ENCODE measurements around the gene PRDM16.

Gene PRDM16

DNA sequence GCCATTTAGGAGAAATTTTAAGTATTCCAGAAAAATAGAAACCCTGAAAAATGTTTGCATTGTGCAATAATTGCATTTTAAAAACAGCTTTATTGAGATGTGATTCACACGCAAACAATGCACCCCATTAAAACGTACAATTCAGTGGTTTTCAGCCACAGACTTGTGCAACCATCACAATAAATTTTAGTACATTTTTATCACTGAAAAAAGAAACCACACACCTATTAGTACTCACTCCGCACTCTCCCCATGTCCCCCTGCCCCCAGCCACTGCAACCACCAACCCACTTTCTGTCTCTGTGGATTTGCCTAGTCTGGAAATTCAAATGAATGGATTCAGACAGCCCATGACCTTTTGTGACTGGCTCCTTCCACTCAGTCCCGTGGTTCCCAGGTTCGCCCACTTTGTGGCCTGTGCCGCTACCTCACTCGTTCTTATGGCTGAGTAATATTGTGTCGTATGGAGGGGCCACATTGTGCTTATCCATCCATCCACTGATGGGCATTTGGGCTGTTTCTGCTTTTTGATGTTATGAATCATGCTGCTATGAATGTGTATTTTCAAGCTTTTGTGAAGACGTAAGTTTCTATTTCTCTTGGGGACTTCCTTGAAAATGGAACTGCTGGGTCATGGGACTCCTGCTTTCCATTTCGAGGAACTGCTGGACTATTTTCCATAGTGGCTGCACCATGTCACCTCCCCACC lies 237.7 kb downstream of the PRDM16 start:
- DNase-seq (ENCODE audit: low read depth), result no peak

DNA sequence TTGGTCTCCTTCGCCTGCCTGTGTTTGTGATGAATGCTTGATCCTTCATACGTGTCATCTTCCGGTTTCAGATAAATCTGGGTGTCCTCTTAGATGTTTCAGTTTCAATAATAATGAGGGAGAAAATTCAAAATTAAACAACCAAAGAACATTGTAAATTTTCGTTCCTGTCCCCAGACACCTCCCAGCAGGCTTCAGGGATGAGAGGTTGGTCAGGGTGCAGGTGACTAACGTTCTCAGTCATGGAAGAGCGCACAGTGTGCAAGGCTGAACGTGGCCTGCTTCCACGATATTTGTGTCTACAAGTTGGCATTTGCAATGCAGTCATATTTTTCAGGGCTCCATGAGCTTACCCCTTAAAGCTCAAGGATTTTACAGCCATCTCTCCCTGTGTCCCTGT lies 238.4 kb downstream of the PRDM16 start:
- DNase-seq (ENCODE audit: low read depth), result no peak

DNA sequence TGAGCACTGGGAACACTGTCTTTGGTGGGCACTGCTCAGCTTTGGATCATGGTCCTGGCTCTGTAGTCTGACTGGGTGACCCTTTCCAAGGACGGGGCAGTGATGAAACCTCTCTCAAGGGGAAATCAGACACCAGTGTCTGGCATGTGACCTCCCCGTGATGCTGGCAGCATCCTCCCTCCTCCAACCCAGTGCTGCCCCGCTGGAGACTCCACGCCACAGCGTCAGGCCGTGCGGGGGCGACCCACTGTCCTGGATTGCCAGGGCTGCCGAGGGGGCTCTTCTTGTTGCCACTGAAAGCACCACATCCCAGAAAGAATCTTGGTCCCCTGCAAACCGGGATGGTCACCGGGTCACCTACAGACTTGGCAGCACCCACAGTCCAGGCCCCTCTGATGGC lies 239.1 kb downstream of the PRDM16 start:
- no peak for DNase-seq (ENCODE audit: low read depth)

DNA sequence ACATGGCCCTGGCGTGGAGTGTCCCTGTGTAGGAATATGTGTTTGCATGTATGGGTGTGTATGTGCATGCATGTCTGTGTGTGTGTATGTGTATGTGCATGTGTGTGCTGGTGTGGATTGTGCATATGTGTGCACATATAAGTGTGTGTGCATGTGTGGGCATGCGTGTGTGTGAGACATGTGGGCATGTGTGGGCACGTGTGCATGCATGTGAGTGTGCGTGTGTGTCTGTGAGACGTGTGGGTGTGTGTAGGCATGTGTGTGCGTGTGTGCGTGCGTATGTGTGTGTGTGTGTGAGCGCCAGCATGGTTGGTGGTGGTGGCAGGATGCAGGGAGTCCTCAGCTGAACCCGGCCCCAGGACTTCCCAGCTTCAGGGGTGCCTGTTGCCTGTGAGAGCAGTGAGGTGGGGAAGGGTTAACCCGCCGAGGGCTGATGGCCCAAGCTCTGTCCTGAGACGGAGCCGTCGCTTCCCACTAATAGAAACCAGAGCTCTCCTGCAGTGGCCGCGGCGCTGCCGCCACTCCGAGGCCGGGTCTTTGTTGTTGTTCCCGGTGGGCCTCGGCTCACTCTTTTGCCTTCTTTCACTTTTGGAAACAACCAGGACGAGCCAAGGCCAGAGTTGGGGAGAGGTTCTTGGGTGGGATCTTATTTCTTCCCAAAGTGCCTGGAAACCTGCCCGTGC lies 241.9 kb downstream of the PRDM16 start:
- DNase-seq (ENCODE audit: low read depth), result no peak

DNA sequence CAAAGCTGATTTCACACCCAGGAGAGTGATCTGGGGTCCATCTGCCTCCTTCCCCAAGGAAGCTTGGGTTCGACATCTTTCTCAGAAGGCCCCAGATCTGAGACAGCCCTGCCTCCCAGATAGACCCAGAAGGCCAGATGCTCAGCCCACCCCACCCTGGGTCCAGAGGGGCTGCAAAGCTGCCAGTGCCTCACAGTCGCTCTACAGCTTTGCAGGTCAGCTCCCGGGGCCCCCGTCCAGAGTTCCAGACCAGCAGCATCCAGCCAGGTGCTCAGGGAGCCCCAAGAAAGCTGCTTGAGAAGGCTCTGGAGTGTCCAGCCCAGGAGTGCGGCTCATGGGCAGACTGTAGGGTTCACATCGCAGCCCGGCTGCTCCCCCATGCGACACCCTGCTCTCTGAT lies 242.7 kb downstream of the PRDM16 start:
- DNase-seq (ENCODE audit: low read depth), result no peak

DNA sequence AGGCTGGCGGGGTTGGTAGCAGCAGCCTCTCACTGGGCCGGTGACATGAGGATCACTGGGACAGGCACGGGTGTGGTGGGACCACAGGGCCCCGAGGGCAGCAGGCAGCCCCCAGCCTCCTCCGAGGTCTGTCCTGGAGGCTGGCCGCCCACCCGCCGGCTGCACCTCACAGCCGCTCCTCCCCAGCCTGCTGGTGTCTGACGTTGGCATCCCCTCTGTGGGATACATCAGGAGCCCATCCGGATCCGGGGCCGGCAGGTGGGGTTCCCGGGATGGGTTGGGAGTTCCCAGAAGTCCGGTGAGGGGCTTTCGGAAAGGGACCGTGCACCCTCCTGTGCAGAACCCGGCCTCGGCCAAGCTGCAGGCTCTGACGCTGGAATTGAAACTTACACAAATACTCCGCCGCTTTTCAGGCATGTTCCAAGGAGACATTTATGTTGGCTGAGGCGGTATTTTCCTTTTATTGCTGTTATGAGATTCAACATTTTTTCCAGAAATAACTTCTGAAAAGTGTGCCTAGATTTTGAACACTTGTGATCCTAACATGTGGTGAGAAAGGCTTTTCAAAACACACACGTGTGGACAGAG lies 243.4 kb downstream of the PRDM16 start:
- DNase-seq (ENCODE audit: low read depth), result no peak

DNA sequence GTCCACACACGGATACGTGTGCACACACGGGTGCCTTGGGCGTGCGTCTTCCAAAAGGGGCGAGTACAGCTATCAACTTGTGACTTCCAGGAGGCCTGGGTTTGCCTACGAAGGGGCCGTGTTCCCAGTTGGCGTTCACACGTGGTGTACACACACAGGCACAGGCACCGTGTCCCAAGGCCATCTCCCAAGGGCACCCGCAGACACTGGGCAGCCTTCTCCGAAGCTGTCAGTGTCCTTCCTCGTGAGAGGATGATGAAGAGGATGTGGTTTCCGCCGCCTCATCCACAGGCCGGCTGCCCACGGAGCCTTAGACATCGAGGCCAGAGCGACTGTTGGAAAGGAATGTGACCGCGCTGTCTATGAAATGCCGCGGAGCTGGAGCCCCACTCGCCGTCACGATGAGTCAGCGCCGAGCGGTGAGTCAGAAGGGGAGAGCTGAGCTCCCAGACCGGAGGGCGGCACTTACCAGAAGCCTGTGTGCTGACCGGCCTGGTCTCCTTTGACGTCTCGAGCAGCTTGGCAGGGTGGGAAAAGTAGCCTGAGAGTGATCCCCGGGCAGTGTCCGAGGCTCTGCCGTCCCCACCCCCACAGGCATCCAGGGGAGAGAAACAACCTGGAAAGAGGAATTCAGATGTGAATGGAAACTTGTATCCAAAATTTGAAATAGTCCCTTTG lies 244.0 kb downstream of the PRDM16 start:
- peak; percentile 94 for DNase-seq (ENCODE audit: low read depth)

DNA sequence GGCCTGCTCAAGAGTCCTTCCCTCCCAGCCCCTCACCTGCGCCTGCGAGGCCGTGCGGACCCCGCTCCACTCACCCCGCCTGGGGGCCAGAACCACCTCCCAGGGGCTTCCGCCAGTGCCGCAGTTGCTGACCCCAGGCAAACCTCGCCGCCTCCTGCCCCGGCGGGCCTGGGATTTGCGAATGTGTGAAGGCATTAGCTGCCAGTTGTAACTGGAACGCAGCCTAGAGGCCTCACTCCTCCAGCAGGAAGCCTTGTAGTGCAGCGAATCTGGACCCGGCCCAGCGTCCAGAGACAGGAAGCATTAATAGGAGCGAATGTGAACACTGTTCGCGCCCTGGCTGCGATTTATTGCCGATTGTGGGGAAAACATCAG lies 244.6 kb downstream of the PRDM16 start:
- DNase-seq (ENCODE audit: low read depth), result no peak

DNA sequence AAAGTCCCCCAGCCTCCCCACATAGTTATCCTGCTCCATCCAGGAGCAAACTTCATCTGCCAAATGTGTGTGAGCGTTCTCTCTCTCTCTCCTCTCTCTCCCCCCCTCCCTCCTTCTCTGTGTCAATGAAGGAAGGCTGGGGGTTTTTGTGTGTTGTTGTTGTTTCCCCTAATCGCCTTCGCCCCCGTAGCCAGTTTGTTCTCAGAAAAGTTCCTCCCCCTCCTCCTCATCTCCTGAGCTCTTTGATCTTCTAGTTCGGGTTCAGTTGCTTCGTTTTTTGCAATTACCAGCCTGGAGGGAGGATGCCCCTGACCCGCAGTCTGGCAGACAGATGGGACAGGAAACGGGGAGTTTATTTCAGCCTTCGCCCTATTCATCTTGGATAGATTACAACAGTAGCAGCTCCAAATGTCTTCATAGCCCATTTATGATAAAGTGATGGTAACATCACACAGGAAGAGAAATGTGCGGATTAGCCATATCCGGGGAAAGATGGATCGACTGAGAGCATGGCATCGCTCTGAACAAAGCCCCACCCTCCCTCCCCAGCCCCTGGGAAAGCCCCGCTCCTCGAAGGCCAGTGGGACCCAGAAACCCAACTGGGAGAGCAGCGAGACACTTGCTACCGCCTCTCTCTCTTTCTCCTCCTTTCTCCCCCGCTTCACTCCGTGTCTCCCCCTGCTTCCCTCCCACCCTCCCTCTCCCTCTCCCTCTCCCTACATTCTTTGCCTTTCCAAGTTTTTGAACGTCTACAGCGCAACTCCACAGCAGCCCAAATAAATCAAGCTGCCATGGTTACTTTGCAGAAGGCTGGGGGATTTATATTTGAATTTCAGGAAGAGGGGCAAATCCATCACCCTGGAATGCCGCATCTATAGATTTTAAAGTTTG lies 245.7 kb downstream of the PRDM16 start:
- no peak for DNase-seq (ENCODE audit: low read depth)

DNA sequence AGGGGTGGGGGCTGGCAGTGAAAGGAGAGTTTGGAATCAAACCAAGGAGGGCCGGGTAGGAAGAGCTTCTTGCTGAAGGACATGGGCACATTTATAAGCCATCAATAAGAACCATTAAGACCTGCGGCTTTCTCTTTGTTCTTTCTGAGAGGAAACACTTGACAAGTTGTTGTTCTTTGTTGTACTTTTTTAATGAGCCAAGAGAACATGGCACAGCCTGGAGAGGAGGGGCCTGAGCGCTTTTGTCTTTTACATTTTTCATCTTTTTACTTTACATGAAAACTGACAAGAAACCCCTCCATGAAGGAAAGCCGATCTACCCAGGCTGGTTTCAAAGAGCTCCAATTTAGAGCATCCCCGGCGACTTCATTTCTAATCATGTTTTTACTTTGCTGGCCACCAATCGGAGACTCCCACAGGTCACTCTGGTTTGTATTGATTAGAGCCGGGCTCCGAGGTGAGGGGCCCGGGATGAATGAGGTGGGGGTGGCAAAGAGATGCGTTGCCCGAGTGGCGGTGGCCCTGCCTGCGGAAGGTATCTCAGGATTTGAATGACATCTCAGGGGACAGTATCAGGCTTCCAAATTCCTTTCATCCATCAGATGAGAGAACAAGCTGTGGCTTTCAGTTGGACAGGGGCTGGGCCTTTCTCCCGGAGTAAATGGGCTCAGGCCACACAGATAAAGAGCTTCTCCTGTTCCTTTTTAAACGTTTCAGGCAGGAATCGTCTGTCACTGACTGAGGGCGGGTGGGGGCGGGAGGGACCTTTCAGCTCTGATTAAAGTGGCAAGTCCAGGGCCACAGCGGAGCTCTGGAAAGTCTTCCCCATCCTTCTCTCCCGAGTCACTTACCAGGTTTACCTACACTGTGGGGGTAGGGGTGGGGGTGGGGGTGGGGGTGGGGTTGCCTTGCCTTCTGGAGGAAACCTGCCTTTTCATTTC lies 246.7 kb downstream of the PRDM16 start:
- DNase-seq (ENCODE audit: low read depth), result no peak

DNA sequence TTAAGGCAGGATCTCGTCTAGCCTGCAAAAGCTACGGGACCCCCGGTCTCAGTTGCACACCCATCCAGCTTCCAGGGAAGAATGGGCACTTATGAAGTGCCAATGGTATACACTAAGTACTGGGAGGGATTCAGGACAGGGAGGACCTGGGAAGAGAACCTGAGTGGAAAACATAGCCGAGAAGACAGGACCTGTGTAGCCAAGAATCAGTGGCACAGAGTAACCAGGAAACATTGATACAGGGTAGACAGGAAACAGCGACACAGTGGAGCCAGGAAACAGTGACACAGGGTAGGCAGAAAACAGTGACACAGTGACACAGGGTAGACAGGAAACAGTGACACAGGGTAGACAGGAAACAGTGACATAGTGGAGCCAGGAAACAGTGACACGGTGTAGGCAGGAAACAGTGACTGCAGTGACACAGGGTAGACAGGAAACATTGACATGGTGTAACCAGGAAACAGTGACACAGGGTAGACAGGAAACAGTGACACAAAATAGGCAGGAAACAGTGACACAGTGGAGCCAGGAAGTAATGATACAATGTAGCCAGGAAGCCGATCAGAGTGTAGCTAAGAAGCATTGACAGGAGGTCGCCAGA lies 247.4 kb downstream of the PRDM16 start:
- no peak for DNase-seq (ENCODE audit: low read depth)

DNA sequence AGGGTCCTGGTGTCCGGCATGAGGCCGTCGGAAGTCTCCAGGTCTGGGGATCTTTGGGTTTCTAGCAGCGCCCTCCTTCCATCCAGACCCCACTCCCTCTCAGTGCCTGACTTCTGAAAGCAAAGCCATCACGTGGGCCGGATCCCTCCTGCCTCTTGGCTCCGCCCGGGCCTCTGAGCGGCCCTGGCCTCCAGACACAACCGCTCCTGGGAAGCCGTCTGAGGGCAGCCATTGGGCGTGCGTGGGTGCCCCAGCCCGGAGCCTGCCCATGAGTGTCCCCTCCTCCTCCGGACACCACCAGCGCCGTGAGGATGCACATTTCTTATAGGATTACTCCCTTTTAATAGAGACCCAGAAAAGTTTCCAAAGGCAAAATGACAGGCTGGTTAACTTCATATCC lies 248.5 kb downstream of the PRDM16 start:
- DNase-seq (ENCODE audit: low read depth), result no peak

DNA sequence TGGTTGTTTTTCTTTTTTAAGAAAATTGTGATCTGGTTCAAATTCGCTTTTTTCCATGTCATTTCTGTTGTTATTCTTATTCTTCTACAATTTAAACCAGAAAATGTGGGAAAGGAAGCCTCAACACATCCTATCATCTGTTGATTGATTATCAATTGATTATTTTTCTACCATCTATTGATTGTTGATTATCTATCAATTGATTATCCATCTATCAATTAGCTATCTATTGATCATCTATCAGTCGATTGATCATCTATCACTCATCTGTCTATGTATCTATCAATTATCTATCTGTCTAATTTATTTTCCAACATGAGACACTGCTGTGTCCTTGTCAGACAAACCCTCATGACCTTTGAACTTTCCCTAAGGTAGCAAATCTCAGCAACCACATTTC lies 249.3 kb downstream of the PRDM16 start:
- DNase-seq (ENCODE audit: low read depth), result no peak

DNA sequence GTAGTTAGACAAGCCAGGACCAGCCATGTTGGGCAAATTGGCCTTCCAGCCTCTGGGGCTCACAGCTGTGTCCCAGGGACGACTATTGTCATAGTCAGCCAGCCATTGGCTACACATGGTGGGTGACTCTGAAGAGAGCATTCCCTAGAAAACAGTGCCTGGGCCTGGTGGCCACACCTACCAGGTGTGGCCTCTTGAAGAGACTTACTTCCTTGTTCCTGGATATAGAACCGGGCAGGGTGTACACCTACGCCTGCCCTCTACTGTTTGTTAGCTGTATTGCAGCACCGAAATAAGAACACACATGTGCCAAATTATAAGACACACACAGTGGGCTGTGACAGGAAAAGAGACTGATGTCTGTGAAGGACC lies 250.9 kb downstream of the PRDM16 start:
- no peak for DNase-seq (ENCODE audit: low read depth)

DNA sequence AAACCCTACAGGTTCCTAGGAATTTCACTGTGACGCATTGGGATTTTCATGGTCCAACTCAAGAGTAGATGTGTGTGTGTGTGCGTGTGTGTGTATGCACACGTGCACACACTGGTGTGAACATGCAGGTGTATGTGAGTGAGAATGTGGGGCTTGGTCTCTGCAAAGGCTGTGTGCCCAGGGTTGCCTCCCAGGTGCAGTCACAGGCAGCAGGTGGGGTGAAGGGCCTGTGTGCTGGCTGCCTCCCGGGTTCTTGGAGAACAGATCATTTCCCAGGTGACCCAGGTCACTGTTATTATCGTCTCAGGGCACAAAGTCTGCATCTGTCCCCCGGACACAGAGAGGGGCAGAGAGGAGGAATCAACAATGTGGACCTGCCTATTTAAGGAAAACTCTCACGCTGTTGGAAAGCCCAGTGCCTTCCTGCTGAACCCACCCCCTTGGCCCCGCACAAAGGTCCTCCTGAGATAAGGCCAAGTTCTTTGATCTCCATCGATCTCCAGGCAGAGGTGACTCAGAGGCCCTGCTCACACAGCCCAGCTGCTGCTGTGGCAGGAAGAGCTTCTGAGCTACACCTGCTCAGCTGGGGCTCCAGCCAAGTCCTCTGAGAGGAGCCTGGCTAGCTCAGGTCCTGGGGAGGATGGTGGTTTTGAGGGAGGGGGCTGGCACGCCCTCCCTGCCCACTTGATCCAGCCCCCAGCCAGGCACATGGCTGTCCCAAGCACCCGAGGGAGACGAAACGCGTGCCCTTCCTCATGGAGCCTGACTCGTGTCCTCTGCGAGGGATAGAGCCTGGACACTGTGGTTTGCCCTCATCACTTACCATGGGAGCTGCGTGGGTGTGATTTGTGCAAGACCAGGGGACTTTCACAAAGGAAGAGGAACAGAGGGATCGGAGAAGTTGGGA lies 251.5 kb downstream of the PRDM16 start:
- no peak for DNase-seq (ENCODE audit: low read depth)

DNA sequence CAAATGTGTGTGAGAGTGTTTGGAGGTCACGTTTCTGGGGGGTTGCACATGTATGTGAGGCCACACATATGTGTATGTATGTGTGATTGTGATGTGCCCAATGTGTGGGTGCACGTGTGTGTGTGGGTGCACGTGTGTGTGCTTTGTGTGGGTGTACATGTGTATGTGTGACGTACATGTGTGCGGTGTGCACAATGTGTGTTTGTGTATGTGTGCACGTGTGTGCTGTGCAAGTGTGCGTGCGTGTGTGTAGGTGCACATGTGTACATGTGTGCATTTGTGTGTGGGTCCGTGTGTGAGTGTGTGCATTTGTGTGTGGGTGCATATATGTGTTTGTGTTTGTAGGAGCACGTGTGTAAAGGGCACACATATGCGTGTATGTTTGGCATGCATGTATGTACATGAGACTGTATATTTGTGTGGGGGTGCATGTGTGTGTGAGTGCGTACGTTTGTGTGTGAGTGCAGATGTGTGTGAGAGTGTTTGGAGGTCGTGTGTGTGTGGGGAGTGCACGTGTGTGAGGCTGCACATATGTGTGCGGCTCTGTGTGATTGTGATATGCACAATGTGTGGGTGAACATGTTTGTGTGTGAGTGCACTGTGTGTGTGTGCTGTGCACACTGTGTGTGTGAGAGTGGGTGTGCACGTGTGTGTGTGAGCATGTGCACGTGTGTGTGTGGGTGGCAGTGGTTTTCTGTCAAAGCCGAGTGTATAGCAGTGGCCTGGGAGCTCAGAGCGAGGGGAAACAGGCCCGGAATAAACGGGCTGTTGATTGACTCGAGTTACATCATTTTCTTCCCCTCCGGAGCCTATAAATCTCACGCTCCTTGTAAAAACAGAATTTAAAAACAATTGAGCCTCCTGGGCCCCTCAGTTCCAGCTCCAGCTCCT lies 252.8 kb downstream of the PRDM16 start:
- DNase-seq (ENCODE audit: low read depth), result no peak

DNA sequence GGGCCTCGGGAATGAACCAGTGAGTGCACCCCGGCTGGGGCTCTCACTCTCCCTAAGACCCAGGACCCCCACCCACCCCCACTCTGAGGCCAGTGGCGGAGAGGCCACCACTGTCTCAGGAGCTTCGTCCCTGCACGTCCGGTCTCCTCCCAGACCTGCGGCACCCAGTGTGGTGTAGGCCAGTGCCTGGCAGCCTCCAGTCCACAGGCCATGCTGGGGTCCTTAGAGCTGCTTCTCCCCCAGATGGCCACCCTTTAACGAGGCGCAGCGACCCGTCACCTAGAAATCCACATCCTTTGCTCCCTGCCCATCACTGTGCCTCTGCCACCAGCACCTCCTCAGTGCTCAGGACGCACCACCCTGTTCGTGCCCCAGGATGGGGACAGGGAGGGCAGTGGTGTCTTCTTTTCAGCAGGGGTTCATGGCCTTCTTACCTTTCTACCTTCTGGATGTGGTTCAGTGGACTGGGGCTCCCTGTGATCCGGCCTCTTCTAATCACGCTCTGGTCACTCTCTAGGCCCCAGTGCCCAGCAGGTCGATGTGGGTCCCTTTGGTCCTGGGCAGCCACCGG lies 253.5 kb downstream of the PRDM16 start:
- DNase-seq (ENCODE audit: low read depth), result no peak

Measured in HS-5 (cell line).